HK-2 (cell line): ENCODE measurements around the gene TOP3B.

Source experiments
- DNase-seq: peaks from one replicate; pipeline ENCODE4 v3.0.0-alpha.2; 2018; ENCODE audit not compliant: unreplicated experiment

Gene TOP3B

GRCh38 chr22:21978564-21979386, 3.8 kb downstream of the TOP3B start:
- no peak for DNase-seq

- DNase-seq, result no peak
These were observed 4.8 kb downstream of the TOP3B start for GRCh38 chr22:21977814-21978213.

GRCh38 chr22:21975854-21976345, 6.7 kb downstream of the TOP3B start:
- no peak for DNase-seq

- no peak for DNase-seq
These were observed 7.3 kb downstream of the TOP3B start for GRCh38 chr22:21975273-21975672.

- no peak for DNase-seq
These were observed 8.4 kb downstream of the TOP3B start for GRCh38 chr22:21974058-21974649.

GRCh38 chr22:21972806-21973205, 9.8 kb downstream of the TOP3B start:
- DNase-seq, result no peak

- no peak for DNase-seq
These were observed 10.3 kb downstream of the TOP3B start for GRCh38 chr22:21972293-21972779.

- DNase-seq, result no peak
These were observed 10.7 kb downstream of the TOP3B start for GRCh38 chr22:21971858-21972275.

GRCh38 chr22:21970800-21971617, 11.6 kb downstream of the TOP3B start:
- no peak for DNase-seq

- no peak for DNase-seq
These were observed 12.4 kb downstream of the TOP3B start for GRCh38 chr22:21970037-21970799.

- no peak for DNase-seq
These were observed 14.0 kb downstream of the TOP3B start for GRCh38 chr22:21968452-21969129.

GRCh38 chr22:21967693-21968271, 14.8 kb downstream of the TOP3B start:
- DNase-seq, result no peak

- no peak for DNase-seq
These were observed 15.7 kb downstream of the TOP3B start for GRCh38 chr22:21966643-21967516.

- no peak for DNase-seq
These were observed 16.8 kb downstream of the TOP3B start for GRCh38 chr22:21965762-21966288.

- DNase-seq, result no peak
These were observed 17.6 kb downstream of the TOP3B start for GRCh38 chr22:21964918-21965484.

GRCh38 chr22:21964234-21964633, 18.4 kb downstream of the TOP3B start:
- DNase-seq, result no peak

GRCh38 chr22:21963790-21964211, 18.8 kb downstream of the TOP3B start:
- DNase-seq, result no peak

- DNase-seq, result no peak
These were observed 19.3 kb downstream of the TOP3B start for GRCh38 chr22:21963286-21963685.

GRCh38 chr22:21962655-21962949, 20.0 kb downstream of the TOP3B start:
- no peak for DNase-seq
